Neural cell (in vitro differentiated cells): ENCODE results near the gene ATP9B. TPM values are rescaled to one million over a fixed set of nuclear protein-coding genes. Genes with fewer than 3 reads are reported as not detected.

Experiments
- H2AFZ ChIP-seq: fragments of 200-600, 300-800 bp; sonication (generic), shearing (Covaris generic); 2 replicates; pipeline ENCODE4 v1.6.0; 2014; ENCODE audit warnings: low read depth, mild to moderate bottlenecking, antibody characterized with exemption, low read length, moderate library complexity
- H3F3A ChIP-seq: fragments of 200-600 bp; shearing (Covaris generic); 2 replicates; pipeline ENCODE4 v1.6.1; 2016; ENCODE audit warnings: mild to moderate bottlenecking, moderate library complexity, mixed read lengths, antibody characterized with exemption, low read length; ENCODE audit not compliant: insufficient read depth, poor library complexity, severe bottlenecking
- H3K27ac ChIP-seq: fragments of 200-600, 300-800 bp; sonication (generic), shearing (Covaris generic); 2 replicates; pipeline ENCODE4 v1.5.1; 2014; ENCODE audit warnings: mild to moderate bottlenecking, low read length, moderate library complexity
- H3K27me3 ChIP-seq: fragments of 300-800, 200-600 bp; sonication (generic), shearing (Covaris generic); 2 replicates; pipeline ENCODE4 v1.6.0; 2014; ENCODE audit warnings: mild to moderate bottlenecking, low read depth, low read length, moderate library complexity; ENCODE audit not compliant: insufficient read depth
- H3K36me3 ChIP-seq: fragments of 300-800, 200-600 bp; sonication (generic), shearing (Covaris generic); 2 replicates; pipeline ENCODE4 v1.5.1; 2014; ENCODE audit warnings: mild to moderate bottlenecking, antibody characterized with exemption, low read length, moderate library complexity; ENCODE audit not compliant: insufficient read depth
- H3K4me2 ChIP-seq: fragments of 300-800, 200-600 bp; sonication (generic), shearing (Covaris generic); 2 replicates; pipeline ENCODE4 v1.6.0; 2014; ENCODE audit warnings: mild to moderate bottlenecking, low read length
- H3K4me3 ChIP-seq: fragments of 300-800, 200-600 bp; sonication (generic), shearing (Covaris generic); 2 replicates; pipeline ENCODE4 v1.5.1; 2014; ENCODE audit warnings: mild to moderate bottlenecking, low read length, moderate library complexity
- H3K79me2 ChIP-seq: fragments of 200-600 bp; shearing (Covaris generic); replicated peaks from 2 replicates; pipeline ENCODE4 v1.6.0; 2014; ENCODE audit warnings: mild to moderate bottlenecking, low read length, moderate library complexity; ENCODE audit not compliant: insufficient read depth
- H3K9ac ChIP-seq: fragments of 300-800, 200-600 bp; sonication (generic), shearing (Covaris generic); 2 replicates; pipeline ENCODE4 v1.6.1; 2016; ENCODE audit warnings: mild to moderate bottlenecking, low read length, mixed read lengths
- H3K9me2 ChIP-seq: fragments of 200-600 bp; shearing (Covaris generic); 2 replicates; pipeline ENCODE4 v1.6.1; 2016; ENCODE audit warnings: mild to moderate bottlenecking, low read length, mixed read lengths; ENCODE audit not compliant: insufficient read depth
- H3K9me3 ChIP-seq: fragments of 200-600, 300-800 bp; sonication (generic), shearing (Covaris generic); 2 replicates; pipeline ENCODE4 v1.6.1; 2016; ENCODE audit warnings: mild to moderate bottlenecking, mixed run types, low read length, moderate library complexity, mixed read lengths
- H4K20me1 ChIP-seq: fragments of 200-600 bp; shearing (Covaris generic); 2 replicates; pipeline ENCODE4 v1.6.1; 2016; ENCODE audit warnings: mild to moderate bottlenecking, mixed run types; ENCODE audit not compliant: insufficient read depth
- EP300 ChIP-seq: fragments of 450-650 bp; conservative IDR thresholded peaks from 2 replicates; pipeline ENCODE4 v1.6.1; 2014; ENCODE audit warnings: antibody characterized with exemption, mild to moderate bottlenecking, moderate library complexity; ENCODE audit not compliant: poor library complexity, severe bottlenecking
- EZH2 ChIP-seq: fragments of 200-600, 300-800 bp; shearing (Covaris generic), sonication (generic); IDR thresholded peaks from 2 replicates; pipeline ENCODE4 v1.6.1; 2014; ENCODE audit warnings: antibody characterized with exemption, low read length, borderline replicate concordance, mild to moderate bottlenecking; ENCODE audit not compliant: insufficient read depth, poor library complexity, severe bottlenecking
- MXI1 ChIP-seq: fragments of 450-650 bp; conservative IDR thresholded peaks from 2 replicates; pipeline ENCODE4 v1.6.1; 2014; ENCODE audit warnings: antibody characterized with exemption, mild to moderate bottlenecking; ENCODE audit not compliant: poor library complexity, severe bottlenecking
- POLR2AphosphoS5 ChIP-seq: IDR thresholded peaks from 2 replicates; pipeline ENCODE4 v1.6.1; 2012
- RAD21 ChIP-seq: fragments of 450-650 bp; conservative IDR thresholded peaks from 2 replicates; pipeline ENCODE4 v1.6.1; 2014; ENCODE audit warnings: antibody characterized with exemption, mild to moderate bottlenecking, moderate library complexity
- SMC3 ChIP-seq: fragments of 450-650 bp; conservative IDR thresholded peaks from 2 replicates; pipeline ENCODE4 v1.6.1; 2014; ENCODE audit warnings: antibody characterized with exemption, mild to moderate bottlenecking, moderate library complexity; ENCODE audit not compliant: poor library complexity
- TAF1 ChIP-seq: IDR thresholded peaks from 2 replicates; pipeline ENCODE4 v1.6.1; 2012; ENCODE audit warnings: low read depth
- polyA plus RNA-seq: library from polyadenylated mRNA; depleted of rRNA; stranded (reverse); fragments of >200 nt; gene quantifications from 2 replicates; pipeline ENCODE4 v1.2.3, GENCODE V29; 2014
- TF ChIP-seq, protein P1 (sequence below): fragments of 450-650 bp; IDR thresholded peaks from 2 replicates; pipeline ENCODE4 v1.5.1; 2014; ENCODE audit warnings: antibody characterized with exemption, mild to moderate bottlenecking, moderate library complexity; ENCODE audit not compliant: poor library complexity, severe bottlenecking
- TF ChIP-seq, protein P2 (sequence below): IDR thresholded peaks from 2 replicates; pipeline ENCODE4 v1.6.1; 2012; ENCODE audit warnings: borderline replicate concordance

The ATP9B gene
- polyA plus RNA-seq, 1 donor from 2014 or later, result 15.4 TPM

DNA sequence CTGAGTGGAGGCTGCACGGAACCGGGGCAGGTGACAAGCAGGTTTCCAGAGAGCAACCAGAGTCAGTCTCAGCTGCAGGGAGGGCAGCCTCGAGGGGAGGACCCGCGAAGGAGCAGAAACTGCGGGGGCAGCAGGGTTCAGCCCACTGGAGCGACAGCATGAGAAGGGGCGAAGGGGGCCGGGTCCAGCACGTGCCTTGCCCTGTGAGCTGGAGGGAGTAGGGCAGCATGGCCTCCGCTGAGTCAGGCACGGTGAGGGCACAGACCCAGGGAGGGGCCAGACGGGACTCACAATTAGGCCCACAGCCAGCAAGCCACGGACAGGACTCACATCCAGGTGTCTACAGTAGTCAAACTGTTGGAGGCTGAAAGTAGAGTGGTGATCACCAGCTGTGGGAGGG is 22.7 kb upstream of the ATP9B start:
- no peaks in the 10 kb centered on the region for H3K36me3 ChIP-seq
- no peak overlapping the region for H2AFZ ChIP-seq
- no peak overlapping the region for H3K27ac ChIP-seq

DNA sequence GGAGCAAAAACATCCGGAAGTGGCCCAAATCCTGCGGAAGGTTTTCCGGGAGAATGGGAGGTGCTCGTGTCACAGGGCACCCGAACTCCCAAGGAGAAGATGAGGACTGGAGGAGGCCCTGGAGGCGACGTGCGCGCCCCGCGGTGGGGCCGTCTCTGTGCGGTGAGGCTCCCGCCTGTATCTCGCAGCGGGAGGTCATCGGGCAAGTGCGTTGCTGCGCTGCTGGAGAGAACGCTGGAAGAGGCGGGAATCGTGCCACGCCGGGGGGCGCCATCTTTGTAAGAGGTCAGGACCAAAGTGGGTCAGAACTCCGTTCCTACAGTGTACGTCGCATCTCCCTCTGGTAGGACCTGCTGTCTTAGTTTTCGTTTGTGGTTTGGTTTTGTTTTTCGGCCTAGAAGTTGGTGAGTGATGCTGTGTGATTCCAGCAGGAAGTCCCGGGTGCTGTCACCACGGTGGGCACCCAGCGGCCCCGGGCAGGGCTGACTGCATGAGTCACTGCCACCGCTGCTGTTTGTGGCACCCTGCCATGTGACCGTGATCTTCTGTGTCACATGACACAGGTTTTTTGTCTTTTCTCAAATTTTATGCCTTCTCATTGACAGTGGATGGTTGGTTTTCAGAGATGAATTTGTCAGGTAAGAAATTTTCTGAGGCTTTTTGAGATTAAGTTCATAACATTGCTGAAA is 21.5 kb upstream of the ATP9B start:
- H4K20me1 ChIP-seq, result no peaks in the 10 kb centered on the region
- no peaks in the 10 kb centered on the region for H3F3A ChIP-seq
- no peaks in the 10 kb centered on the region for H3K79me2 ChIP-seq
- H3K27ac ChIP-seq, result no peak overlapping the region
- TF ChIP-seq MXI1 (no peak), EP300 (no peak), TAF1 (no peak), RAD21 (no peak), POLR2AphosphoS5 (no peak), SMC3 (no peak), EZH2 (no peak)
- TF ChIP-seq, protein P1, sequence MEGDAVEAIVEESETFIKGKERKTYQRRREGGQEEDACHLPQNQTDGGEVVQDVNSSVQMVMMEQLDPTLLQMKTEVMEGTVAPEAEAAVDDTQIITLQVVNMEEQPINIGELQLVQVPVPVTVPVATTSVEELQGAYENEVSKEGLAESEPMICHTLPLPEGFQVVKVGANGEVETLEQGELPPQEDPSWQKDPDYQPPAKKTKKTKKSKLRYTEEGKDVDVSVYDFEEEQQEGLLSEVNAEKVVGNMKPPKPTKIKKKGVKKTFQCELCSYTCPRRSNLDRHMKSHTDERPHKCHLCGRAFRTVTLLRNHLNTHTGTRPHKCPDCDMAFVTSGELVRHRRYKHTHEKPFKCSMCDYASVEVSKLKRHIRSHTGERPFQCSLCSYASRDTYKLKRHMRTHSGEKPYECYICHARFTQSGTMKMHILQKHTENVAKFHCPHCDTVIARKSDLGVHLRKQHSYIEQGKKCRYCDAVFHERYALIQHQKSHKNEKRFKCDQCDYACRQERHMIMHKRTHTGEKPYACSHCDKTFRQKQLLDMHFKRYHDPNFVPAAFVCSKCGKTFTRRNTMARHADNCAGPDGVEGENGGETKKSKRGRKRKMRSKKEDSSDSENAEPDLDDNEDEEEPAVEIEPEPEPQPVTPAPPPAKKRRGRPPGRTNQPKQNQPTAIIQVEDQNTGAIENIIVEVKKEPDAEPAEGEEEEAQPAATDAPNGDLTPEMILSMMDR, result no peak
- TF ChIP-seq, protein P2, sequence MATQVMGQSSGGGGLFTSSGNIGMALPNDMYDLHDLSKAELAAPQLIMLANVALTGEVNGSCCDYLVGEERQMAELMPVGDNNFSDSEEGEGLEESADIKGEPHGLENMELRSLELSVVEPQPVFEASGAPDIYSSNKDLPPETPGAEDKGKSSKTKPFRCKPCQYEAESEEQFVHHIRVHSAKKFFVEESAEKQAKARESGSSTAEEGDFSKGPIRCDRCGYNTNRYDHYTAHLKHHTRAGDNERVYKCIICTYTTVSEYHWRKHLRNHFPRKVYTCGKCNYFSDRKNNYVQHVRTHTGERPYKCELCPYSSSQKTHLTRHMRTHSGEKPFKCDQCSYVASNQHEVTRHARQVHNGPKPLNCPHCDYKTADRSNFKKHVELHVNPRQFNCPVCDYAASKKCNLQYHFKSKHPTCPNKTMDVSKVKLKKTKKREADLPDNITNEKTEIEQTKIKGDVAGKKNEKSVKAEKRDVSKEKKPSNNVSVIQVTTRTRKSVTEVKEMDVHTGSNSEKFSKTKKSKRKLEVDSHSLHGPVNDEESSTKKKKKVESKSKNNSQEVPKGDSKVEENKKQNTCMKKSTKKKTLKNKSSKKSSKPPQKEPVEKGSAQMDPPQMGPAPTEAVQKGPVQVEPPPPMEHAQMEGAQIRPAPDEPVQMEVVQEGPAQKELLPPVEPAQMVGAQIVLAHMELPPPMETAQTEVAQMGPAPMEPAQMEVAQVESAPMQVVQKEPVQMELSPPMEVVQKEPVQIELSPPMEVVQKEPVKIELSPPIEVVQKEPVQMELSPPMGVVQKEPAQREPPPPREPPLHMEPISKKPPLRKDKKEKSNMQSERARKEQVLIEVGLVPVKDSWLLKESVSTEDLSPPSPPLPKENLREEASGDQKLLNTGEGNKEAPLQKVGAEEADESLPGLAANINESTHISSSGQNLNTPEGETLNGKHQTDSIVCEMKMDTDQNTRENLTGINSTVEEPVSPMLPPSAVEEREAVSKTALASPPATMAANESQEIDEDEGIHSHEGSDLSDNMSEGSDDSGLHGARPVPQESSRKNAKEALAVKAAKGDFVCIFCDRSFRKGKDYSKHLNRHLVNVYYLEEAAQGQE, result no peak
- H3K36me3 ChIP-seq, result no peaks in the 10 kb centered on the region
- H3K27me3 ChIP-seq, result no peaks in the 10 kb centered on the region
- no peak overlapping the region for H3K4me2 ChIP-seq
- no peaks in the 10 kb centered on the region for H3K9me3 ChIP-seq
- H3K4me3 ChIP-seq, result no peak overlapping the region
- H3K9me2 ChIP-seq, result no peaks in the 10 kb centered on the region
- H3K9ac ChIP-seq, result no peak overlapping the region
- H2AFZ ChIP-seq, result no peak overlapping the region

More for the DNA sequence above, 22.7 kb upstream of the ATP9B start:
- no peaks in the 10 kb centered on the region for H3K9me3 ChIP-seq
- no peak overlapping the region for H3K4me3 ChIP-seq
- TF ChIP-seq TAF1 (no peak), SMC3 (no peak), POLR2AphosphoS5 (no peak), EP300 (no peak), RAD21 (no peak), EZH2 (no peak)
- TF ChIP-seq, protein P2, result no peak
- TF ChIP-seq, protein P1, result no peak
- no peaks in the 10 kb centered on the region for H3K79me2 ChIP-seq
- no peak overlapping the region for H3K9ac ChIP-seq
- H3K27me3 ChIP-seq, result no peaks in the 10 kb centered on the region
- H3K9me2 ChIP-seq, result no peaks in the 10 kb centered on the region
- H4K20me1 ChIP-seq, result no peaks in the 10 kb centered on the region
- no peak overlapping the region for H3K4me2 ChIP-seq
- no peaks in the 10 kb centered on the region for H3F3A ChIP-seq
